ENCODE results near the gene PRKAG1.

Gene PRKAG1

GRCh38 chr12:48985475-48985897 is 33.1 kb downstream of the PRKAG1 start:
- Histone ChIP-seq H4K20me1 (ENCODE audit: insufficient read depth, low read length) (no peaks in the 10 kb centered on the region), H3K9me2 (replicated peaks; ENCODE audit: insufficient read depth, low read length) (no peaks in the 10 kb centered on the region), H2AFZ (ENCODE audit: low read length) (no peak overlapping the region), H3K36me3 (replicated peaks; ENCODE audit: insufficient read depth, low read length) (no peaks in the 10 kb centered on the region), H3K4me1 (ENCODE audit: low read length) (peaks cover 12% of the 10 kb centered on the region), H3K9me3 (replicated peaks; ENCODE audit: insufficient read depth, low read length) (no peaks in the 10 kb centered on the region), H3K79me2 (ENCODE audit: low read length) (no peaks in the 10 kb centered on the region), H3F3A (ENCODE audit: insufficient read depth, low read length) (no peaks in the 10 kb centered on the region), H3K4me2 (ENCODE audit: low read depth, low read length) (no peak overlapping the region), H3K27me3 (replicated peaks; ENCODE audit: insufficient read depth, low read length) (peaks cover 71% of the 10 kb centered on the region), H3K9ac (ENCODE audit: low read length) (no peak overlapping the region), H3K4me3 (ENCODE audit: low read length) (no peak overlapping the region), H3K27ac (ENCODE audit: low read length) (no peak overlapping the region)
- no peak for DNase-seq
- TF ChIP-seq CTCF (IDR thresholded peaks at IDR 0.05; ENCODE audit: low read length): no peak
- TF ChIP-seq EZH2 (optimal IDR thresholded peaks at IDR 0.05; ENCODE audit: low read depth, low read length): no peak
- TF ChIP-seq EZH2phosphoT487 (IDR thresholded peaks at IDR 0.05; ENCODE audit: low read length): no peak

GRCh38 chr12:48982397-48983080 is 36.0 kb downstream of the PRKAG1 start:
- no peak overlapping the region for H3K9ac ChIP-seq (ENCODE audit: low read length)
- TF ChIP-seq CTCF (IDR thresholded peaks at IDR 0.05; ENCODE audit: low read length): no peak
- TF ChIP-seq EZH2phosphoT487 (IDR thresholded peaks at IDR 0.05; ENCODE audit: low read length): no peak
- no peak for TF ChIP-seq EZH2 (optimal IDR thresholded peaks at IDR 0.05; ENCODE audit: low read depth, low read length)
- H3K4me1 ChIP-seq (ENCODE audit: low read length): peaks cover 38% of the 10 kb centered on the region
- H3K9me3 ChIP-seq (replicated peaks; ENCODE audit: insufficient read depth, low read length): no peaks in the 10 kb centered on the region
- no peaks in the 10 kb centered on the region for H3K9me2 ChIP-seq (replicated peaks; ENCODE audit: insufficient read depth, low read length)
- no peaks in the 10 kb centered on the region for H3K36me3 ChIP-seq (replicated peaks; ENCODE audit: insufficient read depth, low read length)
- no peaks in the 10 kb centered on the region for H3K79me2 ChIP-seq (ENCODE audit: low read length)
- H3K4me2 ChIP-seq (ENCODE audit: low read depth, low read length): no peak overlapping the region
- H2AFZ ChIP-seq (ENCODE audit: low read length): no peak overlapping the region
- no peaks in the 10 kb centered on the region for H4K20me1 ChIP-seq (ENCODE audit: insufficient read depth, low read length)
- H3K27ac ChIP-seq (ENCODE audit: low read length): no peak overlapping the region
- H3F3A ChIP-seq (ENCODE audit: insufficient read depth, low read length): no peaks in the 10 kb centered on the region
- DNase-seq: no peak
- no peak overlapping the region for H3K4me3 ChIP-seq (ENCODE audit: low read length)
- H3K27me3 ChIP-seq (replicated peaks; ENCODE audit: insufficient read depth, low read length): peaks cover 90% of the 10 kb centered on the region

DNA sequence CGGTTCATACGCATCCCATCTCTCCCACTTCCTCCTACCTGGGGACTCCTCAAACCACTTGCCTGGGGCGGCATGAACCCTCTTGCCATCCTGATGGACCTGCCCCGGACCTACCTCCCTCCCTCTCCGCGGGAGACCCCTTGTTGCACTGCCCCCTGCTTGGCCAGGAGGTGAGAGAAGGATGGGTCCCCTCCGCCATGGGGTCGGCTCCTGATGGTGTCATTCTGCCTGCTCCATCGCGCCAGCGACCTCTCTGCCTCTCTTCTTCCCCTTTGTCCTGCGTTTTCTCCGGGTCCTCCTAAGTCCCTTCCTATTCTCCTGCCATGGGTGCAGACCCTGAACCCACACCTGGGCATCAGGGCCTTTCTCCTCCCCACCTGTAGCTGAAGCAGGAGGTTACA is 36.8 kb downstream of the PRKAG1 start:
- no peaks in the 10 kb centered on the region for H4K20me1 ChIP-seq (ENCODE audit: insufficient read depth, low read length)
- peaks cover 41% of the 10 kb centered on the region for H3K4me1 ChIP-seq (ENCODE audit: low read length)
- no peak for DNase-seq
- H3K27me3 ChIP-seq (replicated peaks; ENCODE audit: insufficient read depth, low read length): peaks cover 94% of the 10 kb centered on the region
- H3K9ac ChIP-seq (ENCODE audit: low read length): no peak overlapping the region
- H3K79me2 ChIP-seq (ENCODE audit: low read length): no peaks in the 10 kb centered on the region
- no peaks in the 10 kb centered on the region for H3F3A ChIP-seq (ENCODE audit: insufficient read depth, low read length)
- H3K9me2 ChIP-seq (replicated peaks; ENCODE audit: insufficient read depth, low read length): no peaks in the 10 kb centered on the region
- H3K27ac ChIP-seq (ENCODE audit: low read length): no peak overlapping the region
- H3K4me3 ChIP-seq (ENCODE audit: low read length): no peak overlapping the region
- no peaks in the 10 kb centered on the region for H3K36me3 ChIP-seq (replicated peaks; ENCODE audit: insufficient read depth, low read length)
- no peak overlapping the region for H3K4me2 ChIP-seq (ENCODE audit: low read depth, low read length)
- H3K9me3 ChIP-seq (replicated peaks; ENCODE audit: insufficient read depth, low read length): no peaks in the 10 kb centered on the region
- H2AFZ ChIP-seq (ENCODE audit: low read length): no peak overlapping the region
- TF ChIP-seq CTCF (IDR thresholded peaks at IDR 0.05; ENCODE audit: low read length) (no peak), EZH2 (optimal IDR thresholded peaks at IDR 0.05; ENCODE audit: low read depth, low read length) (peak; percentile 36), EZH2phosphoT487 (IDR thresholded peaks at IDR 0.05; ENCODE audit: low read length) (no peak)
